IMR-90 (cell line): Measurements from ENCODE around the gene WNT11. TPM values are rescaled to one million over a fixed set of nuclear protein-coding genes. Genes with fewer than 3 reads are reported as not detected.

Experiments used
- ATAC-seq: fragments of 200-7000 bp; cut with Tn5 transposase; 2 replicates; pipeline ENCODE4 v1.9.1; 2020; ENCODE audit warnings: low read depth, mild to moderate bottlenecking, moderate library complexity
- BruUV-seq: library from RNA; stranded (reverse); fragments of 400-500 nt; replicated peaks from 2 replicates; lab custom pipeline; 2021; lab: Mats Ljungman, UMichigan
- CTCF ChIA-PET: fragments of 300-600 bp; formaldehyde crosslinking; extraction: SDS; loops from one replicate; lab custom pipeline; 2021; ENCODE audit warnings: antibody characterized with exemption; lab: Yijun Ruan, JAX
- POLR2A ChIA-PET: fragments of 300-600 bp; sonication (Branson Sonifier 250); formaldehyde crosslinking; loops from one replicate; lab custom pipeline; 2022; ENCODE audit warnings: antibody characterized with exemption; ENCODE audit not compliant: unreplicated experiment; lab: Charles Lee
- DNase-seq: peaks from one replicate; pipeline ENCODE4 v3.0.0; 2013
- H2AFZ ChIP-seq: replicated peaks from 2 replicates; pipeline ENCODE3; 2013; ENCODE audit warnings: low read length, mild to moderate bottlenecking; ENCODE audit not compliant: poor library complexity
- H2AK5ac ChIP-seq: 2 replicates; pipeline ENCODE4 v1.6.1; 2013; ENCODE audit warnings: low read depth, low read length, inconsistent platforms
- H2AK9ac ChIP-seq: replicated peaks from 2 replicates; pipeline ENCODE3; 2013; ENCODE audit warnings: mild to moderate bottlenecking, low read depth, low read length, moderate library complexity; ENCODE audit not compliant: poor library complexity
- H2BK120ac ChIP-seq: 2 replicates; pipeline ENCODE4 v1.6.1; 2013; ENCODE audit warnings: low read depth, low read length, inconsistent platforms
- H2BK15ac ChIP-seq: 3 replicates; pipeline ENCODE4 v1.6.1; 2013; ENCODE audit warnings: low read depth, low read length, inconsistent platforms
- H2BK20ac ChIP-seq: 2 replicates; pipeline ENCODE4 v1.6.1; 2013; ENCODE audit warnings: low read depth, mild to moderate bottlenecking, inconsistent platforms, low read length, moderate library complexity
- H2BK5ac ChIP-seq: 2 replicates; pipeline ENCODE4 v1.6.1; 2013; ENCODE audit warnings: mild to moderate bottlenecking, low read depth, low read length, inconsistent platforms; ENCODE audit not compliant: poor library complexity, severe bottlenecking
- H3K14ac ChIP-seq: replicated peaks from 2 replicates; pipeline ENCODE4 v1.6.1; 2013; ENCODE audit warnings: low read depth, low read length, inconsistent platforms
- H3K18ac ChIP-seq: 2 replicates; pipeline ENCODE4 v1.6.1; 2013; ENCODE audit warnings: low read depth, low read length, control low read depth
- H3K23ac ChIP-seq: 2 replicates; pipeline ENCODE4 v1.6.1; 2013; ENCODE audit warnings: low read depth, low read length, inconsistent platforms
- H3K27ac ChIP-seq: 2 replicates; pipeline ENCODE4 v1.5.1; 2013; ENCODE audit warnings: mild to moderate bottlenecking, control low read depth, low read length; ENCODE audit not compliant: insufficient read depth
- H3K27me3 ChIP-seq: 2 replicates; pipeline ENCODE4 v1.6.1; 2013; ENCODE audit warnings: low read length; ENCODE audit not compliant: control insufficient read depth, insufficient read depth
- H3K36me3 ChIP-seq: 2 replicates; pipeline ENCODE4 v1.6.1; 2013; ENCODE audit warnings: low read length, mixed read lengths; ENCODE audit not compliant: control insufficient read depth, insufficient read depth
- H3K4ac ChIP-seq: 2 replicates; pipeline ENCODE4 v1.6.1; 2013; ENCODE audit warnings: low read depth, low read length, inconsistent platforms
- H3K4me1 ChIP-seq: 2 replicates; pipeline ENCODE4 v1.6.1; 2013; ENCODE audit warnings: low read length, mixed read lengths; ENCODE audit not compliant: control insufficient read depth, insufficient read depth
- H3K4me2 ChIP-seq: 2 replicates; pipeline ENCODE4 v1.6.1; 2013; ENCODE audit warnings: low read depth, mild to moderate bottlenecking, control low read depth, low read length, moderate library complexity
- H3K4me3 ChIP-seq: 2 replicates; pipeline ENCODE4 v1.5.1; 2013; ENCODE audit warnings: low read depth, mild to moderate bottlenecking, control low read depth, low read length, moderate library complexity; ENCODE audit not compliant: insufficient read depth
- H3K56ac ChIP-seq: 2 replicates; pipeline ENCODE4 v1.6.1; 2013; ENCODE audit warnings: low read length, inconsistent platforms; ENCODE audit not compliant: insufficient read depth; ENCODE audit errors: extremely low read depth
- H3K79me1 ChIP-seq, 2 experiments: 2 replicates each; pipeline ENCODE4 v1.6.1; 2013; ENCODE audit warnings: low read length in 2 of 2, inconsistent platforms in 1 of 2, low read depth in 1 of 2
- H3K9ac ChIP-seq: 2 replicates; pipeline ENCODE4 v1.6.1; 2013; ENCODE audit warnings: low read depth, low read length, control low read depth
- H3K9me1 ChIP-seq: 2 replicates; pipeline ENCODE4 v1.6.1; 2013; ENCODE audit warnings: low read length, inconsistent platforms; ENCODE audit not compliant: insufficient read depth
- H3K9me3 ChIP-seq: 2 replicates; pipeline ENCODE4 v1.6.1; 2013; ENCODE audit warnings: low read length; ENCODE audit not compliant: control insufficient read depth, insufficient read depth
- H4K20me1 ChIP-seq: 2 replicates; pipeline ENCODE4 v1.6.1; 2013; ENCODE audit warnings: low read length, inconsistent platforms; ENCODE audit not compliant: insufficient read depth
- H4K5ac ChIP-seq: 2 replicates; pipeline ENCODE4 v1.6.1; 2013; ENCODE audit warnings: mild to moderate bottlenecking, low read depth, low read length, control low read depth
- H4K8ac ChIP-seq, 2 experiments: 2 replicates each; pipeline ENCODE4 v1.6.1; 2013; ENCODE audit warnings: low read depth in 2 of 2, low read length in 2 of 2, control low read depth in 1 of 2, inconsistent platforms in 1 of 2
- H4K91ac ChIP-seq: 2 replicates; pipeline ENCODE4 v1.6.1; 2013; ENCODE audit warnings: low read depth, low read length, inconsistent platforms; ENCODE audit not compliant: insufficient read depth
- CEBPB ChIP-seq: IDR thresholded peaks from 2 replicates; pipeline ENCODE4 v1.6.1; 2012; ENCODE audit warnings: low read depth, low read length, improper control_type of control experiment
- FOS ChIP-seq: fragments of 150-350 bp; IDR thresholded peaks from 2 replicates; pipeline ENCODE4 v1.6.1; 2016; ENCODE audit warnings: low read depth, low read length
- MAFK ChIP-seq: IDR thresholded peaks from 2 replicates; pipeline ENCODE4 v1.6.1; 2012; ENCODE audit warnings: low read depth, low read length, improper control_type of control experiment
- MAZ ChIP-seq: IDR thresholded peaks from 2 replicates; pipeline ENCODE4 v1.6.1; 2012; ENCODE audit warnings: low read depth, mild to moderate bottlenecking, low read length, improper control_type of control experiment, moderate library complexity, borderline replicate concordance
- MXI1 ChIP-seq: IDR thresholded peaks from 2 replicates; pipeline ENCODE4 v1.6.1; 2012; ENCODE audit warnings: low read depth, mild to moderate bottlenecking, low read length, moderate library complexity, borderline replicate concordance
- NFE2L2 ChIP-seq: fragments of 150-350 bp; IDR thresholded peaks from 2 replicates; pipeline ENCODE4 v1.6.1; 2016; ENCODE audit warnings: low read depth, mild to moderate bottlenecking, low read length
- POLR2A ChIP-seq: IDR thresholded peaks from 2 replicates; pipeline ENCODE4 v1.6.1; 2012; ENCODE audit warnings: mild to moderate bottlenecking, low read depth, low read length
- RAD21 ChIP-seq: IDR thresholded peaks from 2 replicates; pipeline ENCODE4 v1.6.1; 2012; ENCODE audit warnings: low read length, improper control_type of control experiment
- SMC3 ChIP-seq: fragments of 150-350 bp; IDR thresholded peaks from 2 replicates; pipeline ENCODE4 v1.6.1; 2016; ENCODE audit warnings: low read depth, mild to moderate bottlenecking, antibody characterized with exemption, low read length, moderate library complexity
- WGBS, 2 experiments: methylation state at CpG; one replicate each; pipeline versions ENCODE4 v1.1.5 to v1.1.7; 2013; ENCODE audit warnings: missing lambda C conversion rate in 2 of 2; ENCODE audit not compliant: insufficient read length in 1 of 2; ENCODE audit errors: extremely low coverage in 2 of 2; 5-methylcytosine and 5-hydroxymethylcytosine counted together
- dilution Hi-C: fragments of 300-500 bp; cut with HindIII; formaldehyde crosslinking; loops from one replicate; pipeline ENCODE4 v1.14.3; 2018; ENCODE audit warnings: low sequenced_read_pairs; ENCODE audit not compliant: unreplicated experiment
- in situ Hi-C: fragments of 300-500 bp; cut with MboI; formaldehyde crosslinking; loops from 3 replicates; pipeline ENCODE4 v1.14.3; 2019; ENCODE audit warnings: low sequenced_read_pairs, inconsistent platforms, mixed read lengths
- intact Hi-C: fragments of 100-400 bp; cut with micrococcal nuclease; formaldehyde crosslinking; loops from 2 replicates; pipeline ENCODE4 v1.10.0; 2022
- polyA plus RNA-seq, 3 experiments: library from polyadenylated mRNA; depleted of rRNA; stranded (reverse); fragments of >200 nt; gene quantifications; 2 replicates each; pipeline ENCODE4 v1.2.3, GENCODE V29; 2012; ENCODE audit warnings: low replicate concordance in 1 of 3
- total RNA-seq: library from RNA; depleted of rRNA; stranded (reverse); fragments of >200 nt; gene quantifications from 2 replicates; pipeline ENCODE4 v1.2.3, GENCODE V29; 2012
- TF ChIP-seq, protein P1 (sequence below): fragments of 150-350 bp; IDR thresholded peaks from 2 replicates; pipeline ENCODE4 v1.6.1; 2017; ENCODE audit warnings: mild to moderate bottlenecking, antibody characterized with exemption, low read length, low read depth
- TF ChIP-seq, protein P2 (sequence below): conservative IDR thresholded peaks from 2 replicates; pipeline ENCODE4 v1.5.1; 2012; ENCODE audit warnings: mild to moderate bottlenecking, low read depth, low read length, improper control_type of control experiment
- TF ChIP-seq, protein P3 (sequence below): fragments of 150-350 bp; IDR thresholded peaks from 2 replicates; pipeline ENCODE4 v1.6.1; 2016; ENCODE audit warnings: low read depth, mild to moderate bottlenecking, low read length, moderate library complexity, borderline replicate concordance

WNT11 gene
- total and polyA plus RNA-seq, 2 of the 4 experiments (the other 2 are of a cell fraction), result 0.10 TPM; not detected in 1

DNA sequence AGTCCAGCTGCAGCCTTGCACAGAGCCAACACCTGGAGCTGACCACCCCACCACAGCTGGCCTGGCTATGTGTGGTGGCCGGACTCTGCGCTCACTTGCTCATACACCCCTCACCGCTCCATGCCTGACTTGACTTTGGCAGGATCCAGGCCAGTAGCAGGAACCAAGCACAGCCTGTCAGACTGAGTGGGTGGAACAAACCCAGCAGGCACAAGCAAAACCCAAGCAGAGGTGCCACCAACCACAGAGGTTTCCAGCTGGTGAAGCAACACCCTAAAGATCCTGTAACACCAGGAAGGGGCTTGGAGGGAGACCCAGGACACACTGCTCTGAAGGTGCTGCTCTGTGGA lies 44.9 kb upstream of the WNT11 start:
- ChIA-PET CTCF (no interaction called here), POLR2A (no interaction called here)
- Histone ChIP-seq H3K56ac (no peak overlapping the region), H3K27ac (no peak overlapping the region), H4K8ac (no peak overlapping the region), H2BK20ac (no peak overlapping the region), H2AK9ac (no peak overlapping the region), H3K4me2 (no peak overlapping the region), H2BK120ac (no peak overlapping the region), H4K91ac (no peak overlapping the region), H3K18ac (no peak overlapping the region), H3K79me1 (no peaks in the 10 kb centered on the region), H2BK5ac (no peak overlapping the region), H2BK15ac (no peak overlapping the region), H3K4me3 (no peak overlapping the region), H3K36me3 (no peaks in the 10 kb centered on the region), H3K23ac (no peak overlapping the region), H3K4me1 (no peaks in the 10 kb centered on the region), H3K9me1 (peaks cover 3% of the 10 kb centered on the region), H3K14ac (no peak overlapping the region), H3K9ac (no peak overlapping the region), H3K27me3 (peaks cover 71% of the 10 kb centered on the region), H3K4ac (no peak overlapping the region), H4K5ac (no peak overlapping the region), H2AFZ (no peak overlapping the region), H3K9me3 (peaks cover 18% of the 10 kb centered on the region), H4K20me1 (no peaks in the 10 kb centered on the region), H2AK5ac (no peak overlapping the region)
- no CpG with 5 or more reads among the region's 3 CpGs for WGBS, 2 experiments
- BruUV-seq, result no TSS peak
- DNase-seq (no peak), ATAC-seq (no peak)
- in situ Hi-C loops (no loop called here), intact Hi-C loops (no loop called here), dilution Hi-C loops (no loop called here)
- no peak for TF ChIP-seq POLR2A
- no peak for TF ChIP-seq MAFK
- no peak for TF ChIP-seq NFE2L2
- TF ChIP-seq, protein P1, sequence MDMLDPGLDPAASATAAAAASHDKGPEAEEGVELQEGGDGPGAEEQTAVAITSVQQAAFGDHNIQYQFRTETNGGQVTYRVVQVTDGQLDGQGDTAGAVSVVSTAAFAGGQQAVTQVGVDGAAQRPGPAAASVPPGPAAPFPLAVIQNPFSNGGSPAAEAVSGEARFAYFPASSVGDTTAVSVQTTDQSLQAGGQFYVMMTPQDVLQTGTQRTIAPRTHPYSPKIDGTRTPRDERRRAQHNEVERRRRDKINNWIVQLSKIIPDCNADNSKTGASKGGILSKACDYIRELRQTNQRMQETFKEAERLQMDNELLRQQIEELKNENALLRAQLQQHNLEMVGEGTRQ, result no peak
- TF ChIP-seq RAD21, result no peak
- no peak for TF ChIP-seq MXI1
- TF ChIP-seq, protein P2, sequence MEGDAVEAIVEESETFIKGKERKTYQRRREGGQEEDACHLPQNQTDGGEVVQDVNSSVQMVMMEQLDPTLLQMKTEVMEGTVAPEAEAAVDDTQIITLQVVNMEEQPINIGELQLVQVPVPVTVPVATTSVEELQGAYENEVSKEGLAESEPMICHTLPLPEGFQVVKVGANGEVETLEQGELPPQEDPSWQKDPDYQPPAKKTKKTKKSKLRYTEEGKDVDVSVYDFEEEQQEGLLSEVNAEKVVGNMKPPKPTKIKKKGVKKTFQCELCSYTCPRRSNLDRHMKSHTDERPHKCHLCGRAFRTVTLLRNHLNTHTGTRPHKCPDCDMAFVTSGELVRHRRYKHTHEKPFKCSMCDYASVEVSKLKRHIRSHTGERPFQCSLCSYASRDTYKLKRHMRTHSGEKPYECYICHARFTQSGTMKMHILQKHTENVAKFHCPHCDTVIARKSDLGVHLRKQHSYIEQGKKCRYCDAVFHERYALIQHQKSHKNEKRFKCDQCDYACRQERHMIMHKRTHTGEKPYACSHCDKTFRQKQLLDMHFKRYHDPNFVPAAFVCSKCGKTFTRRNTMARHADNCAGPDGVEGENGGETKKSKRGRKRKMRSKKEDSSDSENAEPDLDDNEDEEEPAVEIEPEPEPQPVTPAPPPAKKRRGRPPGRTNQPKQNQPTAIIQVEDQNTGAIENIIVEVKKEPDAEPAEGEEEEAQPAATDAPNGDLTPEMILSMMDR, result no peak
- no peak for TF ChIP-seq CEBPB
- TF ChIP-seq, protein P3, sequence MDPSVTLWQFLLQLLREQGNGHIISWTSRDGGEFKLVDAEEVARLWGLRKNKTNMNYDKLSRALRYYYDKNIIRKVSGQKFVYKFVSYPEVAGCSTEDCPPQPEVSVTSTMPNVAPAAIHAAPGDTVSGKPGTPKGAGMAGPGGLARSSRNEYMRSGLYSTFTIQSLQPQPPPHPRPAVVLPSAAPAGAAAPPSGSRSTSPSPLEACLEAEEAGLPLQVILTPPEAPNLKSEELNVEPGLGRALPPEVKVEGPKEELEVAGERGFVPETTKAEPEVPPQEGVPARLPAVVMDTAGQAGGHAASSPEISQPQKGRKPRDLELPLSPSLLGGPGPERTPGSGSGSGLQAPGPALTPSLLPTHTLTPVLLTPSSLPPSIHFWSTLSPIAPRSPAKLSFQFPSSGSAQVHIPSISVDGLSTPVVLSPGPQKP, result no peak
- TF ChIP-seq MAZ, result no peak
- no peak for TF ChIP-seq FOS
- TF ChIP-seq SMC3, result no peak
